A204.1 (cell line): Measurements from ENCODE around the gene CSNK2A1.
"Not testable (repeated sequence)": the region's sequence is repeated elsewhere in the genome, so short reads cannot be mapped to it uniquely, and the experiment has no call there.

Experiments
- FAIRE-seq: peaks from 2 replicates; lab custom pipeline; 2012; peaks lifted over from hg19 to GRCh38; lab: Jason Lieb, UNC

The CSNK2A1 gene

DNA sequence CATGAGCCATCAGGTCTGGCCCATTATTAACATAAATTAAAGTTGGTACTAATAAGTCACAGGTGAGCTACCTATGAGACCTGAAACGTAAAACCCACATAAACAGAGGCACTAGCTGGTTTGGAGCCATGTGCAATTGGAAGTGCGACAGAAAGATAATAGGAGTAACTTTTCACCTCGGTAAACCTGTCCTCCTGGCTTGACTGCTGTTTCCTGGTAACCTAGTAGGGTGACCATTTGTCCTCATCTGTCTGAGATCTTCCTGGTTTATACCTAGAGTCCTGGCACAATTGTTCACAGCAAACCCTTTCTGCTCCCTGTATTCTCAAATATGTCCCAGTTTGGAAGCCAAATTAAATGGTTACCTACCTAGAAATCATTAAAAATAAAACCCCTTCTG is 88.6 kb downstream of the CSNK2A1 start:
- FAIRE-seq = no peak

DNA sequence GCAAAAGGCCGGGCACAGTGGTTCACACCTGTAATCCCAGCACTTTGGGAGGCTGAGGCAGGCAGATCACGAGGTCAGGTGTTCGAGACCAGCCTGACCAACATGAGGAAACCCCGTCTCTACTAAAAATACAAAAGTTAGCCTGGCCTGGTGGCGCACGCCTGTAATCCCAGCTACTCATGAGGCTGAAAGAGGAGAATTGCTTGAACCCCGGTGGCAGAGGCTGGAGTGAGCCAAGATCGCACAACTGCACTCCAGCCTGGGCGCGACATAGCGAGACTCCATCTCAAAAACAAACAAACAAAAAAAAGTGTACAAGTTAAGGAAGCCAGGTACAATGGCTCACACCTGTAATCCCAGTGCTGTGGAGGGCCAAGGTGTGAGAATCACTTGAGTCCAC is 91.6 kb downstream of the CSNK2A1 start:
- not testable (repeated sequence) for FAIRE-seq

DNA sequence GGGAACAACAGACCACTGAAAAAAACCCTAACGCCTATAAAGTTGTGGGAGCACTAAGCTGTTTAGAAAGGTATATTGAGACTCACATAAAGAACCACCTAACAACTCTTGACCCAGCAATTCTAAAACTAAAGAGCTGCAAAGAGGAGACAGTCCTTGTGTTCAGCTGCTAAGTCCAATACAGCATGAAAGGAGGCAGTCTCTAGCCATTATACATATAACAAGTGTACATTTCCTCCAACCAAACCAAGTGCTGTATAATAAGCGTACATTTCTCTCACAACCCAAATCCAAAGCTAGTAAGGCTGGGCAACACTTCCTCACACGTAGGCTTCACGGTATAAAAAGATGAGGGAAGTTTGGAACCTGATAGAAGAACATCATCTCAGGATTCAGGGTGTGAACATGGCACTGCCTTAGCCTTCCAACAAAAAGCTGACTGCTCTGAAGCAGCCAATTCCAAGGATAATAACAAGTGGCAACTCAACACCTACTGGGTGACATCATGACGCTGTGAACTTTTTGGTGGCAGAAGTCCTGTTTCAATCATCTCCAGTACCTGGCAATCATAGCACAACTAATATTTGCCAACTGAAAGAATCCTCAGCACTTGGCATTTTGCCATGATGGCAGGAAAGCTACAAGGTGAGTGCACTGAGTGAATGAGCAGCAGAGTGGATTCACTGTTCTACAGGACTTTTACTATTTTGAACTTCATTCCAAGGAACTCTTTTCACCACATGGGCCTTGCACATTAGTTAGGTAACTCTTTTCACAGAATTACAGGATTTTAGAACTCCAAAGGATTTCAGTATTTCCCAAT is 97.9 kb downstream of the CSNK2A1 start:
- FAIRE-seq = no peak

DNA sequence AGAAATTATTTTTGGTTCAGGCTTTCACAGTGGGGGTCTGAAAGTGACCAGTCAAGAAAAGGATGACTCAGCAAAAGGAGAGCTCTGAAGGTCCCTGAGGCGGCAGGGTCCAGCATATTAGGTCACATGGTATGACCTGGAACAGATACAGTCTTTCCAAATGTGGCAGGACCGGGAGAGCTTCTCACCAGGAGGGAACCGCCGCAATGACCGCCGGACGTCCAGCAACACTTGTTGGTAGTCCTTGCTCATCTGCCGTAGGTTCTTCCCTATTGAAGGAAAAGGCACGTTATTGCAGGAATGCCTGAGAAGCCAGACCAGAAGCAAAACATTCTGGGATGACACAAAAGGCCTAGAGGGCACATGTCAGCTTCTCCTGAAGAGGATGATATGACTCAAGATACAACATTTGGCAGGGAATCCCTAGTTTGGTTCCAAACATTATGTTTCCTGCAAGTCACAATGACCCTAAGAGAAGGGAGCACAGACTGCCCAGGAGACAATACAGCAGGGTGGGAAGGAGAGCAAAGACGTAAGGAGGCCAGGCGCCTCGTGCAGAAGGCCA is 98.6 kb downstream of the CSNK2A1 start:
- FAIRE-seq = no peak

DNA sequence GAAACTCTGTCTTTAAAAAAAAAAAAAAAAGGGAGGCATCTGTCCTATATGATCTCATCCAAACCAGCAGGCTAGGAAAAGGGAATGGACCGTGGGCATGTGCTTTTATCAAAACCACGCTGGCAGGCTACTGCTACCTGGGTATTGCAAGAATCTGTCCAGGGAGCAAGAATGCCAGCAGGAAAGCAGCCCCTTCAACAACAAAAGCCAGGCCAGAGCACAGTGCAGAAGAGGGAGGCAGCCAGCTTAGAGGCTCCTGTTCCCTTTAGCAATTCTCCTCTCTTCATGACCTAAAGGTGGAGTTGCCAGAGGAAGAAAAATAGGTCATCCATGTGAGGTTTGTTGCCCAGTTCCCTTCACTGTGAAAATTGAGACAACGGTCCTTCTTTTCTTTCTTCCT is 99.5 kb downstream of the CSNK2A1 start:
- no peak for FAIRE-seq

DNA sequence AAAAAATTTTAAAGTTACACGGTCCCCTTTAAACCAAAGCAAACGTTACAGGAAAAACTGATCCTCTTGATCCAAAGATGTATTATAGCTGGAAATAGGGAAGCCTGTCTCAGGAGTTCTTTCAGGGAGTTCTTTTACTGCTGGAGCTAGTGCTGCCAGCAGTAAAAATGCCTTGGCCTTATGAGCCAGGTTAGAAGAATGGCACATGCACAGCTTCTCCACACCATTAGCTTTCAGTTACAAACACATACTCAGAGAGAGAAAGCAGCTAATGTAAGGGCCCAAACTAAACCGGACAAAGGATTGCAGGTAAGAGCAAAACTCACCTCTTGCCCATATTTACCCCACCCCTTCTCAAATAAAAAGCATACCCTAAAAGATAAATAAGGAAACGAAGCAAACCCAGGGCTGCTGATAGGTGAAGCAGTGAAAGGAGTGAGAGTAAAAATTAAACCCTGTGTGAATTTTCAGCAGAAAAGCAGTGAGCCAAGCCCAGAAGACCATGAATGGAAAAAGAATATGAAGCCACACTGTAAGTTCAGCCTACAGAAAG is 100.3 kb downstream of the CSNK2A1 start:
- no peak for FAIRE-seq

DNA sequence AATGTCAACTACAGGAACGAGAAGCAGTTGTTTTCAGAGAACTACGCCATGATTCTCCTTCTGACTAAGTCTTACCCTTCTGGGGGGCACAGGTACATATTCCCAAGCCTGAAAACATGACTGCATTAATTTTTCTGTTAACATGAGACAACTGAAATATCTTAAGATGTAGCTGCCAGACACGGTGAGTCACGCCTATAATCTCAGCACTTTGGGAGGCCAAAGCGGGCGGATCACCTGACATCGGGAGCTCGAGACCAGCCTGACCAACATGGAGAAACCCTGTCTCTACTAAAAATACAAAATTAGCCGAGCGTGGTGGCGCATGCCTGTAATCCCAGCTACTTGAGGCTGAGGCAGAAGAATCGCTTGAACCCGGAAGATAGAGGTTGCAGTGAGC is 103.0 kb downstream of the CSNK2A1 start:
- FAIRE-seq = no peak

DNA sequence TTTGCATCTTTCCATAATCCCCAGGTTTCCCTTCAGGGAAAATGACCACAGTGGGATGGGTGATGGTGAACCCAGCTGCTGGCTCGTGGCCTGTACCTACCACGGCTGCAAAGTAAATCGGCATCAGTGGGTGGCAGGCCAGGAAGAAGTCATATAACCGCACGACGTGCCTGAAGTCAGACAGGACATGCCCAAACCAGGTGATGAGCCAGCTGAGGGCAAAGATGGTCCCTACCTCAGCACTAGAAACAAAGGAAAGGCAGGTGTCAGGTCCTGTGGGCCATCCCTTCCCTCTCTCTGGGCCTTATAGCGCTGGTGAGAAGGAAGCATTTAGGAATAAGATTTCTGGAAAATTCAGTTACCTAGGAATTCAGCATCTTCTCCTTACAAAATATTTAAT is 103.4 kb downstream of the CSNK2A1 start:
- FAIRE-seq = no peak

DNA sequence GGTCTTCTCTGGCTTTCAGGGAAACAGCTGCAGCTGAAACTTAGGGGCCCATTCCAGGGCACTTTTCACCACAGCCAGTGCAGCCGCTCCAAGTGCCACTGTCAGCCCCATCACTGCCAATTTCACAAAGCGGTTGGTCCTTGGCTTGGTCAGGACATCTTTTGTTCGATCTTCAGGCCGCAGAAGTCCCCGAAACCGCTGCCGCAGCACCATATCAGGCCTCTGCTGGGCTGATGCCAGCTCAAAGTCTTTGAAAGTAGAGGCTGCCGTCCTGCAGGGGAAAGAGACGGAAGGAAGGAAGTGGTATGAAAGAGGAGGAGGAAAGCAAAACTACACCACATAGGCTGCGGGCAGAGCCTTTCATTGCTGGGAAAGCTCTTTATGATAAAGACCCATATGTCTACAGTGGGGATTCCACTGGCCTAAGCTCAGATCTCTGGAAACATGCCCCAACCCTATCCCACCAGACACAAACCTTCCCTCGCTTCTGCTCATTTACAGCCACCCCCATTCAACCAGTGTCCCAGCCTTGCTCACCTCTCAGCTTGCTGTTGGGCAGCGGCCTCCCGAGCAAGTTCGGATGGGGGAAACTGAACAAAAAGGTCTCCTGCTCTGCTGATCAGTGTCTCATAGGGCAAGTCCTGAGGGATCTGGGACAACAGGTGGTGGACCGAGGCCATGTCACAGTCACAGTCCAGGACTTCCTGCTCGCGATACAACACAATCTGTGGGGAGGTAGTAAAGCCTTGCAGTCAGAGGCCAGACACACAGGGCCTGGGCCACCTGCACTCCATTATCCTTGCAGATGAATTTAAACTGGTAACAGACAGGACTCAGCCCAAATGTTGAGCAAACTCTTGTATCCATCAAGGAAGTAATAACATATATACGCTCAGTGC is 104.8 kb downstream of the CSNK2A1 start:
- no peak for FAIRE-seq

DNA sequence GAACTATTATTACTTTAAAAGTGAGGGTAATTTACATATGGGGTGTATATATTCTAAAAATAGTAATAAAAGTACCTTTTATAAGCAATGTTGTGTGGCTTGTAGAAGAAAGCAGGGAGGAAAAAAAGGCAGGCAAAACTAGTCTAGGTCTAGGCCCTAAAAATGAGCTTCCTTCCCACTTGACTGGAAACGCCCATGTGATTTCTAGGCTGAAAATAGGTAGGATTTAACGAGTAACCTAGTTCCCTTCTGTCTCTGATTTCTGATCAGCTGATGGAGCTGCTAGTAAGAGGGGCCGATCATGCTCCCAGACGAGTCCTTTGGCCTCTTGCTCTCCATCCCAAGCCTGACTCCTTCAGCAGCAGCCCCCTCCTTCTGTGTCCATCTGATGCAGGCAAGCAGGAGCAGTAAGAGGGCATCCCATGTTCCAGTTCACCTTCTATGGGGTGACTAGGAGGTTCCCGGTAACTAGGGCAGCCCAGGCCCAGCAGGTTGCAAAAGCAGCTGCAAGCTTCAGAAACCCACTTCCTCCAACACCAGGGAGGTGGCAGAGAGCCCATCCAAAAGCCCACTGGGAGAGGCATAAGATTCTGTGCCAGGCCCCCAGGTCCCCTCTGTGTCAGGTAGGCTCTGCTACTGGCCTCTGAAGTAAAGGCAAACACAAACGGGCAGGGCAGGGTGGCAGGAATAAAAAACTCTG is 105.7 kb downstream of the CSNK2A1 start:
- FAIRE-seq = no peak

DNA sequence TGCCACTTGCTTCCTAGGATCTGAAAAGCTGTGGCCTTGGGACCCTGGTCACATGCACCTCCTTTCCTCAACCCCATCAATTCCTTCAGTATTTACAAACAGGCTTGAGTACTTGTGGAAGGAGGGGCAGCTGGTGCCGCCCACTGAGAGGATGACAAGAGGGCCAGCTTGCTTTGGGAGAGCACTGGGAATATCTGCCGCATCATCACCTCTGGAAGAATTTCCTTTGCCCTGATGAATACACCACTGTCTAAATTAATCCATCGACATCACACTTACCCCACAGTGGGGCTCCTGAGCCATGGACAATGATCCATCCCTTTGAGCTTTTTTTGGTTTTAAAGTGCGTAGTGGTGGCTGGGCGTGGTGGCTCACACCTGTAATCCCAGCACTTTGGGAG is 107.1 kb downstream of the CSNK2A1 start:
- FAIRE-seq = no peak

DNA sequence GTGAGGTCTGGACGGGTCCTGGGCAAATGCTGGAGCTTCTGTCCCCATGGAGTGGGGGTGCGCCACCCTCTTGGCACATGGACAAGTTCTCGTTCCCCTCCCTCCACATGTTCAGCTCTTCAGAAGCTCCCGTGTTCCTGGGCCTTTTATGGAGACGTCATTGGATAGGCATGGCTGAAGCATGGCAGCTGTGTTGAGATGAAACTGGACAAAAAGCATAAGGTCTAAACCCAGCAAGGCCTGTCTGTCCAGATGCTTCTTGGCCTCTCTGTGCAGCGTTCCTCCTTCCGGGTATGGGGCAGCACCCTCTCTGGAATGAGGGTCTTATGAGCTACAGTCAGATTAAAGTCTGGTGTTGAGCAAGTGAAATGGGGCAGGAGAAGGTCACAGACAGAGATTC is 108.0 kb downstream of the CSNK2A1 start:
- no peak for FAIRE-seq

DNA sequence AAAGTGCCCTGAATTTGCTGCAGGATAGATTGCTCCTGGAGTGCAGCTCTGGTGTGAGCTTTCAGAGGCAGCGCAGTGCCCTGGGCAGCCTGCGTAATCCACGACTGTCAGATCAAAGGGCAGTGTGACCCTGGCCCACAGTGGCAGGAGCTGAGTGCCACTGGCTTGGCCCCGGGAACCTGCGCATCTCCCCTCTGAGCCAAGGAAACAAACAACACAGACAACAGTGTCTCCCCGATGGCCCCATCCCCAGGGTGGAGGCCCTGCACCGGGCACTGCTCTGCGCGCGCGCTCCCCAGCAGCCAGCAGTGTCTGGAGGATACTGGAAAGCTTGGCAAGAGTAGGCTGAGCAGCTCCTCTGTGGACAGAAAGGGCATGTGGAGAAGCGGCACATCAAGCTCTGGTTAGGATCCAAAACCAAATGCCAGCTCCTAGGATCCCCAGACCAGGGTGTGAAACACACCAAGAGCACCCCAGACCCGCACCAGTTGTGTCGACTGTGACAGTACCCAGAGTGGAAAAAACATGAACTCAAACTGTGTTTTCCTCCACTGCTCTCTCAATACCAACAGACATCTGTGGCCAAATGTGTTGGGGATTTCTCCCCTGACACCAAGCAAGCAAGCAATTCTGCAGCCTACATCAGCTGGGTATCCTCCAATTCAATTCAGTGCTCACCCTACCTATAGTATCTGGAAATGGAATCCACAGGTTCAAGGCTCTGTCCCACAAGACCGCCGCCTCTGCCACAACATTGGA is 108.8 kb downstream of the CSNK2A1 start:
- FAIRE-seq = no peak

DNA sequence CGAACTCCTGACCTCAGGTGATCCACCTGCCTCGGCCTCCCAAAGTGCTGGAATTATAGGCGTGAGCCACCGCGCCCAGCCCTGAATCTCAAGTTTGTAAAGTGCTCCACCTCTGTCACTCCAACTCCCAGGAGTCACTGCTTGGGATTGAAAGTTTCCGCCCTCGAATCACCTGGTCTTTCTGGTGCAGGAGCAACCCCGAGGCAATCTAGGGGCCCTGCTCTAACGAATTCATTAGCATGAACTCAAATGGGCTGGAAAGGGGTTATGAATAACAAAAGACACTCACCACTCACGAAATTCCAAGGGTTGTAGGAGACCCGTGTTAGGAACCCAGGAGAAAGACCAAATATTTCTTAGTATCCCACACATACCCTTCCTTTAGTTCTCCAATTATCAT is 109.4 kb downstream of the CSNK2A1 start:
- FAIRE-seq = no peak

DNA sequence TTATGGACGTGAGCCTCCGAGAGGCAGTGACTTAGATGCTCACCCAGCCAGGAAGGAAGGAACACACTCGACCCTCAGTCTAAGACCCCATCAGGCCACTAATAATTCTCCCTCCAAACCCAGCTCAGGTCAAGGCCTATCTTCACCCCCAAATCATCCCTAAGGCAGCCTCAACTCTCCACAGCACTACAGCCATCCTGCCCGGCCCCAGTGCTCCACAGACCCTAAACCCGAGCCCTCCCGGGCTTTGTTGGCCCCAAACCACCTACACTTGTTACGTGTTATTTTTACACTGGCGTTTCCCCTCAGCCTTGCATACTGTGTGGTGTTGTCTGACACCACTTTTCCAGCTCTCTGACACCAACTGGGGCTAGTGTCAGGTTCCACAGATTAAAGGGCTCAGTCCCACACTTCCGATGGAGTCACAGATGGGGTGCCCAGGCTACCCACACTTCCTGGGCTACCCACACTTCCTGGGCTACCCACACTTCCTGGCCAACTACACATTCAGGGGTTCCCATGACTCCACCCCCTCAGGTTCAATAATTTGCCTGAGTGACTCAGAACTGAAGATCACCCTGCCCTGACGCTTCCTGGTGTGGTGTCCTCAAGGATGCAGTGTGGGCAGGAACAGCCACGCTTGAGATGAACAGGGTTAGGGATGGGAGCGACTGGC is 110.2 kb downstream of the CSNK2A1 start:
- FAIRE-seq = no peak

DNA sequence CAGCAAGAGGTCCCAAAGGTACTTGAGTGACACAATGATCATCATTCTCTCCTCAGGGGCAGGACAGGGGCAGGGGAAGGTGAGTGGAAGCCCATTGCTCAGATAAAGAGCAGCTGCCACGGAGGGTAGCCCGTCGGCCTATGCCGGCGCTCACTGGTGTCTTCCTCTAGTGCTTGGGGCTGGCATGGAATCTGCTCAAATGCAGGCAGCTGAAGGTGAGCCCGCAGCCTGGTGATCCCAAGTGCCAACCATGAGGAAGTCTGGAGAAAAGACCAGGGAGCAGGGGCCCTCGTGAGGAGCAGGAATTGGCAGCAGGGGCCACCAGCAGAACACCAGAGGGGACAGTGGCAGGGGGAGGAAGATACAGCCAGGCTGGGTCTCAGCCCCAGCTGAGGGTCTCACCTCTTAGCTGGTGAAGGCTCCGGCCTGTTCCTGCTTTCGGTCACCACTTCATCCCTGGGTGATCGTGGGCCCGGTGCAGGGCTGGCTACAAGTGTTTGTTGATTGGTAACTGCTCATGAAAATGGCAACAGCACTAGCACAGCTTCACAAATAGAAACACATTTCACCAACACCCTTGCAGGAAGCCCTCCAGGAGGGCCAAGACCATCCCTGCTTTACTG is 110.8 kb downstream of the CSNK2A1 start:
- FAIRE-seq = no peak

DNA sequence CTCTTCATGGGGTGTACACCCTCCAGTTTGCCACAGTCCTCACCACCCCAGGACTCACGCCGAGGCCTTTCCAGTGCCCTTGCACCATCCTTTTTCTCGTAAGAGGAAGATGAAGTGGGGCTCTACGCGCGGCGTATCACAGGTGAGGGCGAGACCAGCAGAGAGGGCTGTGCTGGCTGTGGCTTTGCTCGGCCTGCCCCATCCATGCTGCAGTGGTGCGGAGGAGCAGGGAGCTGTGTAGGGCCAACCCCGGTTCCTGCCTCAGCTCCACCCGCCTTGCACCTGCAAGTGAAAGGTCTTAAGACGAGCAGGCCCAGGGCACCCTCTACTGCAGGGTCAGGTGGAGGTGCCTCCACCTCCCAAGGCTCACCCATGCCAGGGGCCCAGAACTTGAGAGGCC is 111.4 kb downstream of the CSNK2A1 start:
- FAIRE-seq = no peak

DNA sequence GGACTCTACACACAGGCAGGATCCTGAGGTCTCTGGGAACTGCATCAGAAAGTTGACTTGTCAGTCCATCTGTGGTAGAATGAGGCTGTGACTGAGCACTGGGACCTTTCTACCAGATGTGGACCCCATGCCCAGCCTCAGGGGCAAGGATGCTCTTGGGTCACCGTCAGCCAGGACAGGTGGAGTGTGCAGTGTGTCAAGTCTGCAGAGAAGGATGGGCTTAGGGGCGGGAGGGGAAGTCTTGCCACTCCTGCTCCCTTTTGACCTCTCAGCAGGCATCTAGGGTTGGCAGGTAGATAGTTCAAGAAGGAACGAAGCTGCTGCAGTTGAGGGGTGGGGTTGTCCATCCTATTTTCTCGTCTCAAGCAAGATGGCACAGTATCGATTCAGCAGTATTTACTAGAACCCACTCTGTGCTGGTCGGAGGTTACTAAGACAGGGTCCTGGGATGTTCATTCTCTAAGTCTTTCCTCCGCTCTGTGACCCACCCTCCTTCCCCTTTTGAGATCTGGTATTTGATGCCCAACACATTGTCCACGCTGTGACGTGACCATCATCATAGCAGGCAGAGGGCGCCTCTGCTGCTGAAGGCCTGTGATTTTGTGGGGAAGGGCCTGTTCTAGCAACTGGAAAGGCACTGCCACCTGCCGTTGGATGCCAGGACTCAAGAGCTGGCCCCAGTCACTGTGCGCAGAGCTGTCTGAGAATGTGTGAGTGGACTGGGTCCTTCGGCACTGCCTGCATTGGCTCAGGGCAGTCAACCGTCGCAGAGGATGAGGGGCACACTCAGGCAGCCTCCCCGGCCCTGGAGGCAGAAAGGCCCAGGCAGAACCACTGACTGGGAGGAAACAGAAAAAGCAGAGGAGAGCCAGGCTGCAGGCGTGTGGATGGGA is 112.3 kb downstream of the CSNK2A1 start:
- peak; percentile 40 for FAIRE-seq
